ENCODE measurements around the gene FAM193A. TPM values are rescaled to one million over a fixed set of nuclear protein-coding genes. Genes with fewer than 3 reads are reported as not detected.

The FAM193A gene
- total RNA-seq, 1 donor from 2014 or later, result 26.1 TPM

DNA sequence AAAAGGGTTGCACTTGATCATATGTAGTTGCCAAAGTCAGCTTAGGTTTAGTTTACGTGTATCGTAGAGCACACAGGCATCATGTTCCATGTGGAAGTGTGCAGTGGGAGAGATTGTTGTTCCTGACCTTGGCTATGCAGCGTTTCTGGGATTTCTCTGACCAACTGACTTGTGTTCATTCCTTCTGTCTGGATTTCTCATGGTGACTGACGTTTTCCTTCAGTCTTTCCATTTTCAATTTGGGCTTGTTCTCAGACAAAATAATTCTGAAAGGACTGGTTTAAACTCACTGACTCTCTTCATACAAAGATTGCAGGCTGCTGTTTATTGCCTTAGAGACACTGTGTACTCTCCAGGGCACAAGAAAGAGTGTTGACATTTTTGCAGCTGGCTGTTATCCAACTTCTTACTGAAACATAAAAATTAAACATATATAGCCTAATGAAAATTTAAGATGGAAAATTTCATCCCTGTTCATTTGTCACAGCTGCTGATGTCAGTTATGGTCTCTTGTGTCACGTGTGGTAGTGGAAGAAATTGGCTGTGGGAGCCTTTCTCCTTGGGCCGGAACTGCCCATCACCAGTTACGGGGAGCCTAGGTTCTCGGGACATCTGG is 124.3 kb downstream of the FAM193A start:
- H3K27me3 ChIP-seq (ENCODE audit: low read depth), result no peaks in the 10 kb centered on the region
- DNase-seq, result no peak
- H3K4me1 ChIP-seq, result peaks cover 10% of the 10 kb centered on the region
- H3K4me3 ChIP-seq, result no peak overlapping the region
- peaks cover 90% of the 10 kb centered on the region for H3K36me3 ChIP-seq
- peak overlapping the region; percentile 53 for H3K27ac ChIP-seq
- no peaks in the 10 kb centered on the region for H3K9me3 ChIP-seq
- no peak for TF ChIP-seq CTCF (IDR thresholded peaks at IDR 0.05)
- intact Hi-C loops (cut with DNase I), result no loop called here
- ATAC-seq, result peak in 1 of 2 donors; percentile 46

GRCh38 chr4:2662598-2662997 is 126.2 kb downstream of the FAM193A start:
- no peaks in the 10 kb centered on the region for H3K27me3 ChIP-seq (ENCODE audit: low read depth)
- no peak overlapping the region for H3K27ac ChIP-seq
- H3K9me3 ChIP-seq, result no peaks in the 10 kb centered on the region
- DNase-seq, result no peak
- intact Hi-C loops (cut with DNase I), result no loop called here
- H3K36me3 ChIP-seq, result peaks cover 79% of the 10 kb centered on the region
- no peak overlapping the region for H3K4me3 ChIP-seq
- ATAC-seq, result no peak
- no peak for TF ChIP-seq CTCF (IDR thresholded peaks at IDR 0.05)
- H3K4me1 ChIP-seq, result peaks cover 16% of the 10 kb centered on the region

- no peak for TF ChIP-seq CTCF (IDR thresholded peaks at IDR 0.05)
- no peak for DNase-seq
- H3K36me3 ChIP-seq, result peaks cover 72% of the 10 kb centered on the region
Measured at GRCh38 chr4:2663275-2663674, 126.8 kb downstream of the FAM193A start.

GRCh38 chr4:2666722-2667247 is 130.3 kb downstream of the FAM193A start:
- H3K27ac ChIP-seq, result no peak overlapping the region
- H3K4me3 ChIP-seq, result no peak overlapping the region
- H3K36me3 ChIP-seq, result peaks cover 66% of the 10 kb centered on the region
- ATAC-seq (no peak), DNase-seq (no peak)
- intact Hi-C loops (cut with DNase I), result no loop called here
- H3K9me3 ChIP-seq, result no peaks in the 10 kb centered on the region
- TF ChIP-seq CTCF (IDR thresholded peaks at IDR 0.05), result no peak
- H3K27me3 ChIP-seq (ENCODE audit: low read depth), result no peaks in the 10 kb centered on the region
- H3K4me1 ChIP-seq, result peaks cover 5% of the 10 kb centered on the region

More at GRCh38 chr4:2663275-2663674, 126.8 kb downstream of the FAM193A start:
- ATAC-seq, result no peak
- no peak overlapping the region for H3K27ac ChIP-seq
- no peak overlapping the region for H3K4me3 ChIP-seq
- H3K9me3 ChIP-seq, result no peaks in the 10 kb centered on the region
- H3K27me3 ChIP-seq (ENCODE audit: low read depth), result no peaks in the 10 kb centered on the region
- H3K4me1 ChIP-seq, result peaks cover 16% of the 10 kb centered on the region
- intact Hi-C loops (cut with DNase I), result no loop called here

- Histone ChIP-seq H3K27me3 (ENCODE audit: low read depth) (no peaks in the 10 kb centered on the region), H3K4me1 (peaks cover 5% of the 10 kb centered on the region), H3K27ac (no peak overlapping the region), H3K4me3 (no peak overlapping the region), H3K9me3 (no peaks in the 10 kb centered on the region), H3K36me3 (peaks cover 66% of the 10 kb centered on the region)
- ATAC-seq (no peak), DNase-seq (no peak)
- intact Hi-C loops (cut with DNase I), result no loop called here
- no peak for TF ChIP-seq CTCF (IDR thresholded peaks at IDR 0.05)
Measured at GRCh38 chr4:2667428-2667827, 131.0 kb downstream of the FAM193A start.
